ENCODE measurements around the gene LGALS3. TPM values are rescaled to one million over a fixed set of nuclear protein-coding genes. Genes with fewer than 3 reads are reported as not detected.

LGALS3 gene
- total RNA-seq, 4 donors from 2014 or later = 68.0 to 124 (median 80.6) TPM

DNA sequence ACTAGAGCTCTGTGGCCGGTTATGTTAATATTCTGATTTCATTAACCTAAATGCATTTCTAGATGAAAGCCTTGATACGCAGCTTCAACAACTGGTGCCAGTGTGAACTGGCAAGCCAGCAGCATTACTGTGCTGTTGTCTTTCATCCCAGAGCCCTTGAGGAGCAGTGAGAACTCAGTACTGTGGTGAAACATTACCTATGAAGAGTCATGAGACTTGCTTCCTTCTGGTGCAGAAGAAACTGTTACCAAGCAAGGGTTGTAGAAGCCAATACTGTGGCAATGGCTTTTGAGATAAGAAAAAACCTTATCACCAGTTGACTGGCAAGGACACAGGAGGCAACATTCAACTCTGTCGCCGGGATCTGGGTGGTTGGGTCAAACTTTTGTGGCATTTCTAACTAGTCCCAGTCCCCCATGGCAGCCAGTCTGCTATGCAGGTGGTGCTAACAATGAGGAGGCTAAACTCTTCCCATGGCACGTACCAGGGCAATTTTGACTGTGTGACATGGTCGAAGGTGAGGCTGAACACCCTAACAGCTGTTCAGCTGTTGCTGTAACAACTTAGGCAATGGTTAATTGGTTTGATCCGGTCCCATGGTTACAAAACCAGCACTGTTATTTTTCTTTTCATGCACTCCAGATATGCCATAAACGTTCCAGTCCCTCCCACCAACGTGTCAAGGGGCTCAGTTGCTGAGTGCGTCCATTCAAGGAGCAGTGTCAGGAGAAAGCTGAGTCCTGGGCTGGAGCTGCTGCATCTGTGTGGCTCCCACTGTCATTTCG is 12.6 kb upstream of the LGALS3 start:
- intact Hi-C loops (cut with DNase I; ENCODE audit: low total_unique reads) (no loop called here), in situ Hi-C loops (cut with MboI; ENCODE audit: low sequenced_read_pairs in 4 of 4) (no loop called here)
- Histone ChIP-seq H3K27me3 (no peaks in the 10 kb centered on the region), H3K9me3 (no peaks in the 10 kb centered on the region), H3K27ac (peak overlapping the region in 3 of 4 donors; percentile 76 to 84 (median 83)), H3K4me1 (peaks cover 5 to 22% of the 10 kb centered on the region in 2 donors), H3K36me3 (no peaks in the 10 kb centered on the region), H3K4me3 (no peak overlapping the region)
- no peak for ATAC-seq
- no peak for DNase-seq
- TF ChIP-seq POLR2A (IDR thresholded peaks at IDR 0.05) = no peak
- TF ChIP-seq, protein P1, sequence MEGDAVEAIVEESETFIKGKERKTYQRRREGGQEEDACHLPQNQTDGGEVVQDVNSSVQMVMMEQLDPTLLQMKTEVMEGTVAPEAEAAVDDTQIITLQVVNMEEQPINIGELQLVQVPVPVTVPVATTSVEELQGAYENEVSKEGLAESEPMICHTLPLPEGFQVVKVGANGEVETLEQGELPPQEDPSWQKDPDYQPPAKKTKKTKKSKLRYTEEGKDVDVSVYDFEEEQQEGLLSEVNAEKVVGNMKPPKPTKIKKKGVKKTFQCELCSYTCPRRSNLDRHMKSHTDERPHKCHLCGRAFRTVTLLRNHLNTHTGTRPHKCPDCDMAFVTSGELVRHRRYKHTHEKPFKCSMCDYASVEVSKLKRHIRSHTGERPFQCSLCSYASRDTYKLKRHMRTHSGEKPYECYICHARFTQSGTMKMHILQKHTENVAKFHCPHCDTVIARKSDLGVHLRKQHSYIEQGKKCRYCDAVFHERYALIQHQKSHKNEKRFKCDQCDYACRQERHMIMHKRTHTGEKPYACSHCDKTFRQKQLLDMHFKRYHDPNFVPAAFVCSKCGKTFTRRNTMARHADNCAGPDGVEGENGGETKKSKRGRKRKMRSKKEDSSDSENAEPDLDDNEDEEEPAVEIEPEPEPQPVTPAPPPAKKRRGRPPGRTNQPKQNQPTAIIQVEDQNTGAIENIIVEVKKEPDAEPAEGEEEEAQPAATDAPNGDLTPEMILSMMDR (IDR thresholded peaks at IDR 0.05 in 4 of 5, conservative IDR thresholded peaks at IDR 0.05 in 1 of 5) = no peak

DNA sequence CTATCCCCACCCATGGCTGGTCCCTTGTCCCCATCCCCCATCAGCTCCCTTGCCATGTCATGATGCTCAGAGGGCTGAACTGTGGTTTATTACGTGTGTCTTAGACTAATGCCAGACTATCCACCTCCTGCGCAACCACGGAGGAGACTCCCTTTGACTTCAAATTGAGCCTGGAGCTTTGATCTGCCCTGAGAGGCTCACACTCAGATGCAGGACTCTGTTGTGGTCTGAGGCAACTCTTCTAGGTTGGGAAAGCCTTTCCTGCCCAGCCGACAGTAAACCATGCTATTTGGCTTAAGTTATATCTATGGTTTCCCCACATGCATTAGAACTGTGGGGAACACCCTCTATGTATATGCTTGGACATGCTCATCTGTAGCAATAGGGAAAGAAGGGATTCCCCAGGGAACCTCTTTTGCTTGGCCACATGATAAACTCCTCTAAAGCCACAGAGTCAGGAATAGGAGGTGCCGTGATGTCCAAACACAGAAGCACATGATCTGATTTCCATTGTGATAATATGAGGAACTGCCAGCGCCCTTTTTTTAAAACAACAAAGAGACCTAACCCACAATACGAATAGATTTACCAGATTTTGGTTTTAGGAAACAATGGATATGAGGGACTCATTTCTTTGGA is 11.1 kb upstream of the LGALS3 start:
- DNase-seq = no peak
- H3K9me3 ChIP-seq = no peaks in the 10 kb centered on the region
- no peaks in the 10 kb centered on the region for H3K27me3 ChIP-seq
- peak overlapping the region; percentile 69 to 84 (median 80) for H3K27ac ChIP-seq
- intact Hi-C loops (cut with DNase I; ENCODE audit: low total_unique reads) = no loop called here
- H3K4me3 ChIP-seq = no peak overlapping the region
- peaks cover 11 to 25% of the 10 kb centered on the region in 2 donors for H3K4me1 ChIP-seq
- ATAC-seq = peak; percentile 55 to 67
- no peaks in the 10 kb centered on the region for H3K36me3 ChIP-seq
- in situ Hi-C loops (cut with MboI; ENCODE audit: low sequenced_read_pairs in 4 of 4) = no loop called here
- no peak for TF ChIP-seq POLR2A (IDR thresholded peaks at IDR 0.05)
- TF ChIP-seq, protein P1 (IDR thresholded peaks at IDR 0.05 in 4 of 5, conservative IDR thresholded peaks at IDR 0.05 in 1 of 5) = no peak

DNA sequence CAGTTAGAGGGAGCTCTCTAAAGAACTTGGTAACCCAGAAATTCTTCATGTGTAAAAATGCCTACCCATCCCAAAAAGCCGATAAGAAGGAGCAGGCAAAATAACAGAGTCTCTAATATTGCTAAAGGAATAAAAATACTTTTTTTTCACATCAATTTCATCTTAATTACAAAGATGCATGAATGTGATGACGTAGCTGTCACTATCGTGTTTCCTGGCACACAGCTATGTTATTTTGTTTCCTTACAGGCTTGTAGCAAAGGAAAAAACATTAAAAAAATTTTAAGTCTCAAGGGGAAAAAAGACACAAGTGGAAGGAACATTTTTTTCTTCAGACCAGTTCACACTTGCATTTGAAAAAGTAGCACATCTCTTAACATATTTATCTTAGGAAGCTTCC is 10.3 kb upstream of the LGALS3 start:
- no peak overlapping the region for H3K4me3 ChIP-seq
- H3K27ac ChIP-seq = peak overlapping the region; percentile 69 to 84 (median 80)
- TF ChIP-seq, protein P1 (IDR thresholded peaks at IDR 0.05 in 4 of 5, conservative IDR thresholded peaks at IDR 0.05 in 1 of 5) = no peak
- TF ChIP-seq POLR2A (IDR thresholded peaks at IDR 0.05) = no peak
- no peaks in the 10 kb centered on the region for H3K27me3 ChIP-seq
- H3K4me1 ChIP-seq = peaks cover 12 to 26% of the 10 kb centered on the region in 2 donors
- DNase-seq (no peak), ATAC-seq (peak; percentile 49 to 66)
- no peaks in the 10 kb centered on the region for H3K9me3 ChIP-seq
- in situ Hi-C loops (cut with MboI; ENCODE audit: low sequenced_read_pairs in 4 of 4) = no loop called here
- intact Hi-C loops (cut with DNase I; ENCODE audit: low total_unique reads) = no loop called here
- no peaks in the 10 kb centered on the region for H3K36me3 ChIP-seq

DNA sequence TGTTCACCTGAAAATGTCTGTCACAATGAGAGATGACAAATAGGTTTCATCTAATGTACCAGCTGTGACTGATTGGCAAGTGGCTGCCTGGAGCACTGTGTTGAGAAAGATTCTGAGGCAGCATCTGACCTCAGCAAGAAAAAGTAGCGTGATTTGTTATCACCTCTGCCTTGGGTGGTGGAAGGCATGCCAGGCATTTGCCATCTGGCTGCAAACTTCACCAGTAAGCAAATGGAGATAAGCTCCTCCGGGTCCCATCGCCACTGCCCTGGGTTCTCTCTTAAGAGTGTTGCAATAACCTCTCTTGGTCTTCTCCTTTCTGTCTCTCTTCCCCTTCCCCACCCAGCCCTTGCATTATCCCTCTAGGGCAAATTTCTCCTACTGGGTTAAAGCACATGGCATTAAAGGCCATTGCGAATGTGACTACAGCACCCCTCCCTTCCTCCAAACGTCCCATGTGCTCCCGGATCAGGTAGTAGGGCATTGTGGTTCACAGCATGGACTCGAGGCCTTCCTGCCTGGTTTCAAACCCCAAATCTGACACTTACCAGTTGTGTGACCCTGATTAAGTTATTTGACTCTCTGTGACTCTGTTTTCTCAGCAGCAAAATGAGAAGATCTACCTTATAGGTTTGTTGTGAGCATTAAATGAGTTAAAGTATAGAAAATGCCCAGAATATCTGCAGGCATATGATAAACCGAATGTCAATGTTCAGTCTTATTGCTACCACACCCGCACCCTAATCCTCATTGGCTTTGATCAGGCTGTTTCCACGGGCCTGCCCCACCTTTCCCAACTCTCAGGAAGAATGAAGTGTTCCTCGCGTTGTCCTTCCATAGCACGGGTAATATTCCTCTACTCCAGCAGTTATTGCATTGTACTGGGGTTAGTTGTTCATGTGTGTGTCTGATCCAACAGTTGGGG is 8.2 kb upstream of the LGALS3 start:
- intact Hi-C loops (cut with DNase I; ENCODE audit: low total_unique reads) (no loop called here), in situ Hi-C loops (cut with MboI; ENCODE audit: low sequenced_read_pairs in 4 of 4) (no loop called here)
- Histone ChIP-seq H3K4me3 (no peak overlapping the region), H3K4me1 (peaks cover 12 to 26% of the 10 kb centered on the region in 2 donors), H3K36me3 (no peaks in the 10 kb centered on the region), H3K27ac (peak overlapping the region in 3 of 4 donors; percentile 76 to 84 (median 83)), H3K9me3 (no peaks in the 10 kb centered on the region), H3K27me3 (no peaks in the 10 kb centered on the region)
- peak in 1 of 2 donors; percentile 25 for DNase-seq
- no peak for ATAC-seq
- no peak for TF ChIP-seq POLR2A (IDR thresholded peaks at IDR 0.05)
- TF ChIP-seq, protein P1 (IDR thresholded peaks at IDR 0.05 in 4 of 5, conservative IDR thresholded peaks at IDR 0.05 in 1 of 5) = no peak

Data from gastrocnemius medialis (tissue), 4 donors.